KG1 (cell line): Measurements from ENCODE around the gene ESR1.
"Not testable (repeated sequence)": the region's sequence is repeated elsewhere in the genome, so short reads cannot be mapped to it uniquely, and the experiment has no call there.

ENCODE experiments used
- DNase-seq: peaks from one replicate; lab custom pipeline; 2025; lab: John Stamatoyannopoulos, UW

ESR1 gene

DNA sequence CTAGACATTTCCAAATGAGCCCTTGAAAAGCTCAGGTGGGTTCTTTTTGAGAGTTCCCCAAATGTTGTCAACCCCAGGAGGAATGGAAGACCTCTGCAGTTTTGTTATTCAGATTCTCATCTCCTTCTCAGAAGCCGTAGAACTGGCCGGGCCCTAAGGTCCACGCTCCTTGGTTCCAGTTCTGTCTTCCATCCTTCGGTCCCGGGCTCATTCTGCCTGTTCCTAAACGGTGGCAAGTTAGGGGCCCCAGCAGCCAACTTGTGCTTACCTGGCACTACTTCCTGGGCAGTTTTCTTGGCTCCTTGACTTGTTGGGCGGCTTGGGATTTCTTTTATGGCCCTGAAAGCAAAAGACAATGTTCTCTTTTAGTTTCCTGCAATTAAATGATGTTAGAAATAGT lies 6.4 kb downstream of the ESR1 start:
- DNase-seq: no peak

DNA sequence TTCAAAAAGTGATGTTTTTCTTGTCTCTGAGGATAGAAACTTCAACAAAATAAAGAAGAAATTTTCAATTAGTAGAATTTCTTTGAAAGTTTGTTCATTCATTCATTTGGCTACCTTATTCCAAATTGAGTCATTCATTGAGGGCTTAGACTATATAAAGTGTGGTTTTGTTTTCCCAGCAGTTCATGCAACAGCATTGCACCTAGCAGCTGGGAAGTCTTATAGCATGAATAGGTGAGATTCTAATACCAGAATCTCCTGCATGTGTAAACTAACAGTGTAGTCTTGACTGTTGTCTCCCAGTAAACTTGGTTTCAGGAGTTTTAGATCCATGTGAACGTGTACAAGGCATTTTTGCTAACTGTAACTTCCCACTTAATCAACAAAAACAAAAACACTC lies 7.1 kb downstream of the ESR1 start:
- DNase-seq: no peak

DNA sequence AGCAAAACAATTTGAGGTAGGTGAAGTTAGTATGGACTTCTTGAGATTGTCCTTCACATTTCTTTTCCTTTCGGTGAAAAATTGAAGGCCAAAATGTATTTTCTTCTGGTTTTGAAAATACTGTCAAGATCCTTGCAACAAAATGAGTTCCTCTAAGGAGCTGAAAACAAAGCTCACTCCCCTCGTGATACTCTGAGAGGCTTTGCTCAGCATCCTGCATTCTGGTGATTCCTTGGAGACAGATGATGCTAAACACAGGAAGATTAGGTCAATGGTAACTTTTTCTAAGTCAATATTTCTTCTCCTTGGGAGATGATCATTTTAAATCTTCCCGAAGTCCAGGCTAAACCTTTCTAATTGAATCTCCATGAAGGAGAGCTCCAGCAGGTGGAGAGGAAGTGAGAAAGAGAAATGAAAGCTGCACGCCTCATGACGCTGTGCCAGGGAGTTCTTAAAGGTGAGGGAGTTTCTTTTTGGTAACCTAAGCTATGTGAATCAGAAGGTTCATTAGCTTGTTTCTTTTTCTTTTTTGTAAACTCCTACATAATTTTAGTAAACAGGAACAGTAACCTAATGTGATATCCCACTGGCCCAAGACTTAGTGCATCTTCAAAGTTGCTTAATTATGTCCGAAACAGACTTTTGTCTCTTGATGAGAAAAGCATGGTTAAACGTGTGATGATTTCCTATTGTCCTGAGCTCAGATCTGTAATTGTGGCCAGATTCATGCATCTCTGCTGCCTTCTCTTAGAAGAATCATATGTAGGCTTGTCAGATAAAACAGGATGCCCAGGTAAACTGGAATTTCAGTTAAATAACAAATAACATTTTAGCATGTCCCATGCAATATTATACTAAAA lies 15.0 kb downstream of the ESR1 start:
- DNase-seq: no peak

DNA sequence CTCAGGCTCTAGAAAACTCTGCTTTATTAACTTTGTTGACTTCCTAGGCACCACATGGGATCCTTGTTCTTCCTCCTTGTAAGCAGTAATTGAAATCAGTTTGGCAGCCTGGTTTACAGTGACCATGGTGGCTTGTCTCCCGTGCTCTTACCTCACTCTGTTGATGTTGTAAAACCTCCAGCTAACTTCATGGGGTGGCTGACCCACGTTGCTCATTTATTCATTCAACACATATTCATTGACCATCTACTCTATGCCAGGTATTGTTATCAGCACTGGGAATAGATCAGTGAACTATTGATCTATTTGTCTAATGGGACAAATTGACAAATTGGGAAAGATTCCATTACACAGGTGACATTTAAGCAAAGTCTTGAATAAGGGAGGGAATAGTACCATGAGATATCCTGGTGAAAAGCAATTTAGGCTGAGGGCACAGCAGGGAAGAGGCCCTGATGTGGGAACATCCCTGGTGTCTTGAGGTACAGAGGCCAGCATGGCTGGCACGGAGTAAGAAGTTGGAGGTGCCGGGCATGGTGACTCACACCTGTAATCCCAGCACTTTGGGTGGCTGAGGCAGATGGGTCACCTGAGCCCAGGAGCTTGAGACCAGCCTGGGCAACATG lies 19.1 kb downstream of the ESR1 start:
- no peak for DNase-seq

DNA sequence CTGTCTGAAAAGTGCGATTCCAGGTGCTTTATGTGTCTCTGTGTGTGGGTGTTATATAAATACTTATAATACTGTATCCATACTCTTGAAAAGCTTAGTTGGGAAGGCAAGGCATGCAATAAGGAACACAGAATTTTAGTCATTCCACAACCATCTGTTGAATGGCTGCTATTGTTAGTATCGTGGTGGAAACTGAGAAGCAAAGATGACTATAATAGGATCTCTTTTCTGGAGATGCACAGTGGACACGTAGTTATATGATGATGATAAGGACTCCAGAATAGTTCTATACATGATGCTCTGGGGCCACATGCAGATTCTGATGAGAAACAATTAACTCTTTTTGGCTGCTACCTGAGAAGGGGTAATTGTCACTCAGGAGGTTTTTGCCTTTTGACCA lies 25.2 kb downstream of the ESR1 start:
- no peak for DNase-seq

DNA sequence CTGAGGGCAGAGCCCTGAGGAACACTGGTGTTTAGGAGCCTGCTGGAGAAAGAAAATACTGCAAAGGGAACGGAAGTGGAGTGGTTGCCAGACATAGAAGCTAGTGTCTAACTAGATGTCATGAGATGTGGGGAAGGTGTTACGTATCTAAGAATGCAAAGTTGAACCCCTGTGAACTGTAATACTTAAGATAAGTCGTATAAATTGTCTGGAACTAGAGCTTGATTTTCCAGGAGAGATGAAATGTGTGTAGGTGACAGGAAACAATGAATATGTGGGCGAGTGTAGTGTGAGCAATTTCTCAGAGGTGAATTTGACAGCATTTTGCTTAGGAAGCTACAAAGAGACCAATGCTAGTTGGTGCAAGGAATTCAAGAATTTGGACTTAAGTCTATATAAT lies 27.9 kb downstream of the ESR1 start:
- DNase-seq: no peak

DNA sequence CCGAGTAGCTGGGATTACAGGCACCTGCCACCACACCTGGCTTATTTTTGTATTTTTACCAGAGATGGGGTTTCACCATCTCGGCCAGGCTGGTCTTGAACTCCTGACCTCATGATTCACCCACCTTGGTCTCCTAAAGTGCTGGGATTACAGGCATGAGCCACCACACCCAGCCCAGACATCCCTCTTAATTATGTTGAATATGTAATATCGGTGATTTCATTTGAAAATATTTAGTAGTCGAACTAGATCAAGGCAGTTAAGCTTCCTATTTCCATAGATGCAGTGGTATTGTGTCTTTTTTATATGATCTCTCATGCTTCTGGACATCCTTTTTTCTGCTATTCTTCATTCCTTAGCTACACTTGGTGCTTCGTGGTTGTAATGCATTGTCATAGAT lies 29.7 kb downstream of the ESR1 start:
- DNase-seq: no peak

DNA sequence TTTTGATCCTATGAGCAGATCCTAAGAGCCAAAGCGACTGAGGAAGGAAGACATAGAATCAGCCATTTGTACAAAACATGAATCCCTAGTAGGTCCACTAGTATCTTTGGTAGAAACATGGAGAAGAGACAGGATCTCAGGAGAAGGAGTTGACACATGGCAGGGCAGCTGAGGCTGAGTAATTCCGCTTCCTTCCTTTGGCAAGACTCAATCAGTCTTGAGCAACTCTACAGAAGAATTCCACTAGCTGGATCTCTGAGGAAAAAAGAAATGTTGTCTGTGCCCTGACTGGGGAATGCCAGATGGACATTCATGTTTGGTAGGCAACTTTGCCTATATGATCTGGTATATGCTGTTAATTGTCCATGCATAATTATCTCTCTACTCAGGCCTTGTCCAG lies 35.3 kb downstream of the ESR1 start:
- DNase-seq: no peak

DNA sequence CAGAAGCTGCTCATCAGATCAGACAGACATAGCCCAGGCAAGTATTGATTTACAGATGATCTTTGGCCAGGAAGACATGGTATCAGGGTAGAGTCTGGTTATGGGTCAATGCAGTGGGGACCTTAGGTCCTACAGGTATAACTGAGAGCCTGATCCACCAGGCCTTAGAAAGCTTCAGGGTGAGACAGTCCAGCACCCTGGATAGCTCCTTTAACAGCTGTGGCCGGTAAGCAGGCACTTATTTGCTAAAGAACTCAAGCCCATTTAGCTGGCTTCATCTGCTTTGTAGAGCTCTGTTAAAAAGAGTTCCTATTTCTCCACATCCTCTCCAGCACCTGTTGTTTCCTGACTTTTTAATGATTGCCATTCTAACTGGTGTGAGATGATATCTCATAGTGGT lies 39.6 kb downstream of the ESR1 start:
- DNase-seq: peak; percentile 3

DNA sequence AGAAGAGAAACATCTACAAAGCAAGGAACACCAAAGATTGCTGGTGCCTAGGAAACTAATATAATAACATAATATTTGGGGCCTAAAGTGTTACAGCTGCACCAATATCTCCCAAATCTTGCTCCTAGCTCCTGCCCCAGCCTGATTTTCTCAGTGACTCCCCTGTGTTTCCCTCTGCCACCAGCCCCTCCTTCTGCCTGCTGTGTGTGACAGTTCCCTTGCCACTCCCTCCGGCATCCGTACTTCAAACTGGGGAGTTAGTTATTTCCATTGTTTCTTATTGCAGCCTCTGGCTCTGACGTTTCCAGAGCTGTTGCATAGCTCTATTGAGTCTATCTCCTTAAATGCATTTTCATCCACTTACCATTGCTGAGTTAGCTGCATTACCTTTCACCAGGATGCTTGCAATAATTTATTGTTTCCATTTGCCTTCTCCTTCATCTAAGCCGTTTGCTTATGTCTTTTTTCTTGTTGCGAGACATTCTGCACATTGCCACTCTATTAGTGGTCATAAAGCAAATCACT lies 43.1 kb downstream of the ESR1 start:
- no peak for DNase-seq

DNA sequence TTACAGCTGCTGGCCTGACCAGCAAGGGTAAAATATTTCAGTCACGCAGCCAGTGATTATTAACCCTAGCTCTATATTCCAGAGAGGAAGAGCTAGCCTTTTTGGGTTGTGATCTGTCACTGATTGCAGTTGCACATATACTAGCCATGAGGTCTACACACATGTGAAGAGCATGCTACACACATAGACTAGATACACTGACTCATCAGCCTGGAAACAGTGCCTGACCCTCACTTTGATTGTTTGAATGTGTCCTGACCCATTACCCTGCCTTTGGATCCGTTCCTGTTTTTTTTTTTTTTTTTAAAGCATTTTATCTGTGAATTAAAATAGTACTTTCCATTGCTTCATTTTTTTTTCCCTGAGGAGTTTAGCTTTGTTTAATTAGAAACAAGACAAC lies 50.8 kb downstream of the ESR1 start:
- no peak for DNase-seq

DNA sequence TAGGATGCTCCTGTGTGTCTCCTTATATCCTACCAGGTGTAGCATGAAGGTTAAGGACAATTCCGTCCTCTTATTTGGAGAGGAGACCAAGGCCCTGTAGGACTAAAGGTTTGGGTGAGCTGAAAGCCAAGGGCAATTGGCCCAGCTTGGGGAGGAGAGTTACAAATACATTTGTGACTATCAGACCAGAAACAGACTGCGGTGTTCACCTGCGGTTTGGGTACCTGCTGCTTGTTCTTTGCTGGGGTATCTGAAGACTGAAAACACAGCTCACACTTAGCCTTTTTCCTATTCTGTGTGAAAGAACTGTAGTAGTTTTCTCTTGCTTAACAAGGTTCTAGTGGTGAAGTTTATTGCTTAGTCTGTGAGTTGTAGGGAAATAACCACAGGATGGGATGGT lies 55.0 kb downstream of the ESR1 start:
- no peak for DNase-seq

DNA sequence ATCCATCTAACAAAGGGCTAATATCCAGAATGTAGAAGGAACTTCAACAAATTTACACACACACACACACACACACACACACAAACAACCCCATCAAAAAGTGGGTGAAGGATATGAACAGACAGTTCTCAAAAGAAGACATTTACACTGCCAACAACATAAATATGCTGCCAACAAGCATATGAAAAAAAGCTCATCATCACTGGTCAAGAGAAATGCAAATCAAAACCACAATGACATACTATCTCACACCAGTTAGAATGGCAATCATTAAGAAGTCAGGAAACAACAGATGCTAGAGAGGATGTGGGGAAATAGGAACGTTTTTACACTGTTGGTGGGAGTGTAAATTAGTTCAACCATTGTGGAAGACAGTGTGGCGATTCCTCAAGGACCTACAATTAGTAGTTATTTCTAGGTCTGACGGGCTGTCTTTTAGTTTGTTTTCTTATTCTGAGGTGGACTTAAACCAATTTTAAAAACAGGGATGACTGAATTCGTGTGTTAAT lies 59.9 kb downstream of the ESR1 start:
- DNase-seq: not testable (repeated sequence)

DNA sequence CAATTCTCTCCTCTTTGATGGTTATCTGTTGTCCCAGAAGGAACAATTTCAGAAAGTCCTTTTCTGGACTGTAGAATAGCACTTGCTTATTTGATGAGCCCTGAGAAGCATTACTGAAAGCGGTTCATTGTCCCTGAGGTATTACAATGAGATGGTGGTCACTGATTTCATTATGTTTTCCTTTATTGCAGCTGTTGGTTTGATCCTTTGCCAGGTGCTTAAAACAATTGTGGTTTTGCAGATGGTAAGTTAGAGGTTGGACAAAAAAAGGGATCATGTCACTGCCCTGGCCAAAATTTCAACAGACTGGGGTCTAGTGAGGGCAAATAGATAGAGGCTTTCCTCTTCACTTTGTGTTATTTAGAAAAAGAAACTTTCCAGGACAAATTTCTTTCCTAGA lies 61.9 kb downstream of the ESR1 start:
- DNase-seq: no peak

DNA sequence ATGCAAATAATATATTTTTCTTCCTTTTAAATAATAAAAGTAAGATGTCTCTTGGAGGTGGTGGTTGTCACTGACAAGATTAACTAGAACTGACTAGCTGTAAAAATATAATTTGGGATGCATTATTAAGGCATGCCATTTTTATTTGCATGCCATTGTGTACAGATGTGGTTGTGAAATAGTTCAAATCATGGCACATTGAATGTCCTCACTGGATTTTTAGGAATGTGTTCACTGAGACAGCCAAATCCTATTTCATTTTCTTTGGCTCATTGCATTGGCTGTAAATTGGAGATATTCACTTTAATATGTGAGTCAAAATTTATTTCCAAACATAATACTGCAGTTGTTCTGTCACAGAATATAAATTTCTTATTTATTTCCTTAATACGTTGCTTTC lies 62.3 kb downstream of the ESR1 start:
- no peak for DNase-seq

DNA sequence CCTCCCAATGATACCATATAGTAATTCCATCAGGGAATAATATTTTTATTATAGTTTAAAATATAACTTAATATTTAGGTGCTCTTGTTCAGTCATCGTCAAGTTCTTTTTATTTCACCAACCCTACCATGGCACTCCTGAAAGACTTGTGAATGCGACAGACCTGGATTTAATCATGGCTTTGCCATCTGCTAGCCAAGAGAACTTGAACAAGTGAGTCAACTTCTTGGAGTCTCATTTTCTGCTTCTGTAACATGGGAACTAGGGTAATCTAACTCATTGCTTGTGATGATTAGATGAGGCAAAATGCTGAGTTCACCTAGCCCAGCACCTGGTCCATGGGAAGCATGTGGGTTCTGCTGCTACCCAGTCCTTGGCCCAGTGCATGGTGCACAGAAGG lies 62.9 kb downstream of the ESR1 start:
- no peak for DNase-seq

DNA sequence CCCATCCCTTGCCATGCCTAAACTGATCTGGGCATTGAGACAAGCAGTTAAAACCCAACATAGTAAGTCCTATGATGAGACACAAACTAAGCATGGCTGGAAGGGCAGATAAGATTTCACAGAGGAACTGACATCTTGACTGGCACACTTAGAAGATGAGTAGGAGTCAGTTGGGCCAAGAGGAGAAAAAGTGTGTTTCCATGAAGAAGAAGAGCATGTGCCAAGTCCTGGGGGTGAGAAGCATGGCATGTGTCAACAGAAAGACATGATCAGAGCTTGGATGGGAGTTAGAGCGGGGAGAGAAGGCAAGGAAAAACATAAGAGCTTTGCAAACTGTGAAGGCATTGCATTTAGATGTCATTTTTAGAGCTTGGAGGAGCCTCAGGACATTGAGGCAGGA lies 68.0 kb downstream of the ESR1 start:
- DNase-seq: no peak

DNA sequence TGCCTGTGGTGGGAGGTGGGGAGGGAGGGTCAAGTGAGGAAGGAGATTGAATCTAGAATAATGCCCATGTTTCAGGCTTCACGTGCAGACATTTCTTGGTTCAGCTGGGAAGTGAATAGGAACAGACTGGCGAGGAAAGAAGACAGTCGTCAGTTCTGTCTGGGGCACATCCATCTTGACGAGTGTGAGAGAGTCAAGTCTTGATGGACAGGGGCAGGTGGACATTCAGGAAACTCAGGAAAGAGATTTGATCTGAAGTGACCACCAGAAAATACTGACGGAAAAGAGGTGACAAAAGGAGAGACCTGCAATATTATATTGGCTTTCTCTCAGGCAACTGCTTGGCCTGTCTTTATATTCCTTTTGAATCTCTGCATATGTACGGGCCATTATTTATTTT lies 68.6 kb downstream of the ESR1 start:
- no peak for DNase-seq

DNA sequence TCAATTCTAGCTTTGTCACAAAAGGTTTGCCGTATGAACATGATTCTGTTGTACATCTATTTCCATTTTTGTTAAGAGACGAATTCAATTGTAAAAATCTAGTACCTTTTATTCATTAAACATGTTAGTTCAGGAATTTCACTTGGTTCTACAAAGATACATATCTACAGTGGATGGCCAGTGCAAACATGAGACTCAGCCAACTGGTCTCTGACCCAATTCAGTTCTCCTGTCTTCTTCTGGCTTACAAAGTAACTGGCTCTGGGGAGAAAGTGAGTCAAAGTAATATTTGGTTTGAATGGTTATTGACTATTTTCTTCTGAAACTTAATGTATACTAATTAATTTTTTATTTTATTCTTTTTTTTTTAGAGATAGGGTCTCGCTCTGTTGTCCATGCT lies 70.0 kb downstream of the ESR1 start:
- DNase-seq: no peak

DNA sequence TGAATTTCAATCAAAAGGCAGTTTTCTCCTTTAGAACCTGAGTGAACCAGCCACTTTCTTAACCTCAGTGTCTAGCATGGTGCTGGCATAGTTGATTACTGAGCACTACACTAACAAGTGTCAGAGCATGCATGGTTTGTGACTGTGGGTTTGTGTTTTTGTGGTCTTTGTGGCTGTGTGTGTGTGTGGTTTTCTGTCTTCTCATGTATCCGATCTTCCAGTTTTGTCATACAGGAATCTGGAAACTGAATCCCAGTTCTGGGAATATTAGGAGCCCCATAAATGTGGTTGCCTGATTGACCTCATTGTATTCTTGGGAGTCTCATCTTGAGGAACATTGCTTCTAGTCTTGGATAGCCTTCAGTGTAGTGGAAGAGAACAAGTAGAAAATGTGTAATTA lies 73.7 kb downstream of the ESR1 start:
- no peak for DNase-seq

DNA sequence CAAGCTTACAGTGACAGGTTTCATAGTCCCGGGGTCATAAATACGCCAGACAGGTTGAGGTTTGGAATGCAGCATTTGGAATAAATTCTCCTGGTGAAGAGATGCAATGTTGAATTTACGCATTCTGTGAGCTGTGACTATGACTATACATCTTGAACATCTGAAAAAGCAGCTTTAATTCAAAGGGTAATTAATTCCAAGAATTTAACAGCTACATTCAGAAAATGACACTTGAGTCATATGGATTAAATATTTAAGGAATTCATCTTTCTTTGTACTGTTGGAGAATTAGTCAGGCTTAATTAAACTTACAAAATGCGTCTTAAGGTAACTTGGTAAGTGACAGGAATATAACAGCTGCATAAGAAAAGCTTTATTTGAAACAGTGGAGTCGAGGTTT lies 74.7 kb downstream of the ESR1 start:
- no peak for DNase-seq

DNA sequence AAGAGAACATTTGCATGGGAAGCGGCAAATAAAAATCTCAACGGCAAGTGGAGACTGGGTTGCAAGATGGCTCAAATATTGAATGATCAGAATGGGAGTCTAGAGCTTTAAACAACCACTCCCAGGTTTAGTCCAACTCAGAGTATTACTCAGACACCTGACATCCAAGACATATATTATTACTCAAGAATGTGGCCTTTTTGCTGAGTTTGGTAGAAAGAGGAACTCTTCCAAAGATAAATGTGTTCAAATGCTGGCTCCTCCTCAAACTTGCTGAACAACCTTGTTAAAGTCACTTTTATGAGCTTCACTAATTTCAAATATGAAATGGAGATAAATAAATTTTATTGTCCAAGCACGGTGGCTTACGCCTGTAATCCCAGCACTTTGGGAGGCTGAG lies 77.8 kb downstream of the ESR1 start:
- DNase-seq: no peak

DNA sequence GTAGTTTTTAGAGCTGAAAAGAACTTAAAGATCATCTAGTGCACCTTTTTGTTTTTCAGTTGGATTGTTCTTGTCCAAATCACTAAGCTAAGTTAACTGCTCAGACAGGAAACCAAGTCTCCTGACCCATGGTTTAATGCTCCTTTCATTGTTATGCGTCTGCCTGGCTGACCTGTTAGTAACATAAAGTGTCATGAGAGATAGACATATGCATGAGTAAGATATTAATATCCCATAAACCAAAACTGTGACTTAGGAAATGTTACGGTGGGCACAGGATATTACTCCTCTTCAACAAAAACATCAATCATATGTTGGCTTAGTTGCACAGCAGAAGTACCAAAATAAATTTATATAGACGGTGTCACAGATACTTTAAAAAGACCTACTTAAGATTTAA lies 84.0 kb downstream of the ESR1 start:
- DNase-seq: no peak
